A673 (cell line): ENCODE data around the gene DPYSL4.

Experiments
- CTCF ChIP-seq: fragments of 300-800, 200-600 bp; sonication (generic); conservative IDR thresholded peaks from 2 replicates; pipeline ENCODE4 v1.5.1; 2017; ENCODE audit warnings: low read depth, mild to moderate bottlenecking, antibody characterized with exemption, low read length, moderate library complexity, mixed read lengths
- EZH2 ChIP-seq: fragments of 200-600 bp; sonication (generic); IDR thresholded peaks from 2 replicates; pipeline ENCODE4 v1.6.1; 2017; ENCODE audit warnings: borderline replicate concordance, low read depth, mild to moderate bottlenecking, mixed read lengths, antibody characterized with exemption, low read length; ENCODE audit not compliant: poor library complexity, severe bottlenecking

DNA sequence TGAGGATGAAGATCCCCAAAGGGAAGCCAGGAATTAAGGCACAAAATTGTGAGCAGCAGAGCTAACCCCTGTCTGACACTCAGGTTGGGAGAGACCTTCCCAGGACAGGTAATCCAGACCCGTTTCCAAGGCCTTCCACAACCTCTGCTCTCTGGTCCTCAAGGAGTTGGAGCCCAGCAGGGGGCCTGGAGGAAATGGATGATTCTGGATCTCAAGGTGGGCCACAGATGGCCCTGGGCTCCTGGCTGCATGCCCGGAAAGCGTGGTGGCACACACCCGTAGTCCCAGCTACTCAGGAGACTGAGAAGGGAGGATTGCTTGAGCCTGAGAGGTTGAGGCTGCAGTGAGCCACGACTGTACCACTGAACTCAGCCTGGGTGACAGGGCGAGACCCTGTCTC, 42.3 kb downstream of the DPYSL4 start:
- TF ChIP-seq CTCF: no peak
- TF ChIP-seq EZH2: no peak
